H9 (cell line): ENCODE data around the gene C1orf21. TPM values are rescaled to one million over a fixed set of nuclear protein-coding genes. Genes with fewer than 3 reads are reported as not detected.

ENCODE experiments used
- DNase-seq: peaks from one replicate; pipeline ENCODE4 v3.0.0-alpha.2; 2017
- H2AFZ ChIP-seq: one replicate; pipeline ENCODE4 v1.6.1; 2013; ENCODE audit warnings: mild to moderate bottlenecking, low read length, control low read depth, moderate library complexity
- H2AK5ac ChIP-seq: 2 replicates; pipeline ENCODE4 v1.6.1; 2013; ENCODE audit warnings: low read length, control low read depth, mixed read lengths; ENCODE audit not compliant: insufficient read length
- H2BK120ac ChIP-seq: one replicate; pipeline ENCODE4 v1.6.1; 2013; ENCODE audit warnings: low read depth, mild to moderate bottlenecking, low read length, control low read depth, inconsistent platforms; ENCODE audit not compliant: poor library complexity, severe bottlenecking
- H2BK12ac ChIP-seq: 2 replicates; pipeline ENCODE4 v1.6.1; 2013; ENCODE audit warnings: low read length, control low read depth, mixed read lengths, low read depth; ENCODE audit not compliant: insufficient read length
- H2BK15ac ChIP-seq: 2 replicates; pipeline ENCODE4 v1.6.1; 2013; ENCODE audit warnings: low read depth, low read length, control low read depth
- H2BK20ac ChIP-seq: one replicate; pipeline ENCODE4 v1.6.1; 2013; ENCODE audit warnings: low read depth, mild to moderate bottlenecking, low read length, control low read depth, inconsistent platforms; ENCODE audit not compliant: poor library complexity, severe bottlenecking
- H2BK5ac ChIP-seq: 2 replicates; pipeline ENCODE4 v1.6.1; 2013; ENCODE audit warnings: low read length, control low read depth, mixed read lengths; ENCODE audit not compliant: insufficient read length
- H3K14ac ChIP-seq: 2 replicates; pipeline ENCODE4 v1.6.1; 2013; ENCODE audit warnings: low read length, control low read depth; ENCODE audit not compliant: insufficient read depth
- H3K18ac ChIP-seq: 2 replicates; pipeline ENCODE4 v1.6.1; 2013; ENCODE audit warnings: low read depth, mild to moderate bottlenecking, mixed read lengths, low read length, control low read depth; ENCODE audit not compliant: insufficient read length
- H3K23ac ChIP-seq: 2 replicates; pipeline ENCODE4 v1.6.1; 2013; ENCODE audit warnings: low read length, control low read depth, mixed read lengths, low read depth; ENCODE audit not compliant: insufficient read length
- H3K23me2 ChIP-seq: 2 replicates; pipeline ENCODE4 v1.6.1; 2013; ENCODE audit warnings: low read depth, mild to moderate bottlenecking, mixed read lengths, low read length, control low read depth; ENCODE audit not compliant: insufficient read length, poor library complexity, severe bottlenecking
- H3K27ac ChIP-seq: 2 replicates; pipeline ENCODE4 v1.5.1; 2013; ENCODE audit warnings: low read length, control low read depth, mixed read lengths, low read depth; ENCODE audit not compliant: insufficient read length
- H3K27me3 ChIP-seq: 2 replicates; pipeline ENCODE4 v1.6.1; 2013; ENCODE audit warnings: low read length, control low read depth, inconsistent platforms; ENCODE audit not compliant: insufficient read depth
- H3K4ac ChIP-seq: 2 replicates; pipeline ENCODE4 v1.6.1; 2013; ENCODE audit warnings: low read depth, mild to moderate bottlenecking, control low read depth, inconsistent platforms, low read length, moderate library complexity
- H3K4me1 ChIP-seq: 2 replicates; pipeline ENCODE4 v1.6.1; 2013; ENCODE audit warnings: low read length, control low read depth, inconsistent platforms; ENCODE audit not compliant: insufficient read depth
- H3K4me2 ChIP-seq: 2 replicates; pipeline ENCODE4 v1.6.1; 2013; ENCODE audit warnings: low read length, control low read depth, mixed read lengths; ENCODE audit not compliant: insufficient read length, insufficient read depth
- H3K56ac ChIP-seq: 2 replicates; pipeline ENCODE4 v1.6.1; 2013; ENCODE audit warnings: low read depth, mild to moderate bottlenecking, mixed read lengths, low read length, control low read depth; ENCODE audit not compliant: insufficient read length
- H3K79me1 ChIP-seq: 2 replicates; pipeline ENCODE4 v1.6.1; 2013; ENCODE audit warnings: low read depth, mild to moderate bottlenecking, moderate library complexity, low read length, control low read depth, inconsistent platforms; ENCODE audit not compliant: insufficient read depth, poor library complexity, severe bottlenecking
- H3K79me2 ChIP-seq: 2 replicates; pipeline ENCODE4 v1.6.1; 2013; ENCODE audit warnings: low read length, control low read depth, inconsistent platforms; ENCODE audit not compliant: insufficient read depth
- H3K9ac ChIP-seq: 2 replicates; pipeline ENCODE4 v1.6.1; 2013; ENCODE audit warnings: low read length, control low read depth, mixed read lengths; ENCODE audit not compliant: insufficient read length; ENCODE audit errors: extremely low read depth
- H3K9me3 ChIP-seq: one replicate; pipeline ENCODE4 v1.6.1; 2013; ENCODE audit warnings: low read depth, low read length, inconsistent platforms; ENCODE audit not compliant: control insufficient read depth
- H3T11ph ChIP-seq: one replicate; pipeline ENCODE4 v1.6.1; 2013; ENCODE audit warnings: mild to moderate bottlenecking, low read length, control low read depth, inconsistent platforms
- H4K20me1 ChIP-seq: one replicate; pipeline ENCODE4 v1.6.1; 2013; ENCODE audit not compliant: control insufficient read depth, insufficient read length, insufficient read depth
- H4K5ac ChIP-seq: 2 replicates; pipeline ENCODE4 v1.6.1; 2013; ENCODE audit warnings: low read depth, mild to moderate bottlenecking, mixed read lengths, low read length, control low read depth; ENCODE audit not compliant: insufficient read length
- H4K8ac ChIP-seq: replicated peaks from 2 replicates; pipeline ENCODE4 v1.6.1; 2013; ENCODE audit warnings: low read length, control low read depth, mixed read lengths, low read depth; ENCODE audit not compliant: insufficient read length
- H4K91ac ChIP-seq: 2 replicates; pipeline ENCODE4 v1.6.1; 2013; ENCODE audit warnings: low read depth, mild to moderate bottlenecking, moderate library complexity, mixed read lengths, low read length, control low read depth; ENCODE audit not compliant: insufficient read length
- H3K27ac Mint-ChIP-seq, 3 experiments: 2 replicates in 2 of 3; 3 replicates in 1 of 3; pipeline ENCODE4 v1.8.0; 2020 to 2021; ENCODE audit warnings: mixed read lengths in 3 of 3, mild to moderate bottlenecking in 1 of 3, moderate library complexity in 1 of 3
- H3K27me3 Mint-ChIP-seq: 2 replicates; pipeline ENCODE4 v1.8.0; 2021; ENCODE audit warnings: low read depth, mild to moderate bottlenecking, moderate library complexity, mixed read lengths
- H3K36me3 Mint-ChIP-seq, 3 experiments: 2 replicates in 2 of 3; 3 replicates in 1 of 3; pipeline ENCODE4 v1.8.0; 2020 to 2021; ENCODE audit warnings: low read depth in 3 of 3, mixed read lengths in 3 of 3; ENCODE audit not compliant: insufficient read depth in 1 of 3
- H3K4me1 Mint-ChIP-seq, 2 experiments: 2 replicates each; pipeline ENCODE4 v1.8.0; 2020; ENCODE audit warnings: mixed read lengths in 2 of 2
- H3K4me3 Mint-ChIP-seq, 2 experiments: 2 replicates in 1 of 2; 3 replicates in 1 of 2; pipeline ENCODE4 v1.8.0; 2020 to 2021; ENCODE audit warnings: mild to moderate bottlenecking in 2 of 2, mixed read lengths in 2 of 2, moderate library complexity in 1 of 2
- H3K9me3 Mint-ChIP-seq, 2 experiments: 2 replicates in 1 of 2; 3 replicates in 1 of 2; pipeline ENCODE4 v1.8.0; 2020; ENCODE audit warnings: mild to moderate bottlenecking in 2 of 2, mixed read lengths in 2 of 2, moderate library complexity in 1 of 2
- CTCF ChIP-seq: fragments of 200-600 bp; sonication (generic); conservative IDR thresholded peaks from 3 replicates; pipeline ENCODE4 v1.8.0; 2021; ENCODE audit warnings: antibody characterized with exemption, mild to moderate bottlenecking
- WGBS: extraction: QIAGEN DNeasy Blood & Tissue Kit; methylation state at CpG from one replicate; pipeline ENCODE4 v1.1.7; 2013; ENCODE audit warnings: missing lambda C conversion rate, low lambda C conversion rate, mixed read lengths; ENCODE audit not compliant: insufficient read length; ENCODE audit errors: extremely low coverage; 5-methylcytosine and 5-hydroxymethylcytosine counted together
- total RNA-seq: library from RNA; stranded (reverse); gene quantifications from 2 replicates; pipeline ENCODE4 v1.2.1, GENCODE V29; 2021

C1orf21 gene
- total RNA-seq, 1 experiment from 2014 or later = 36.0 TPM

- Mint-ChIP-seq H3K27me3 (no peaks in the 10 kb centered on the region; the same call in 1 of the 2 replicates), H3K9me3 (no peaks in the 10 kb centered on the region), H3K27ac (no peak overlapping the region), H3K4me1 (peaks cover 4 to 5% of the 10 kb centered on the region in 2 experiments; a peak in 2 of 4 replicates), H3K4me3 (no peak overlapping the region), H3K36me3 (no peaks in the 10 kb centered on the region)
- no CpG with 5 or more reads among the region's 1 CpG for WGBS
- Histone ChIP-seq H3K9me3 (no peaks in the 10 kb centered on the region), H2BK15ac (no peak overlapping the region), H2BK12ac (no peak overlapping the region), H3K23me2 (no peaks in the 10 kb centered on the region), H3K79me2 (no peaks in the 10 kb centered on the region), H3K18ac (no peak overlapping the region), H2AFZ (no peak overlapping the region), H2BK20ac (no peak overlapping the region), H3K23ac (no peak overlapping the region), H3K27ac (no peak overlapping the region), H4K5ac (no peak overlapping the region), H4K8ac (no peak overlapping the region), H4K20me1 (no peaks in the 10 kb centered on the region), H2BK120ac (no peak overlapping the region), H3K27me3 (no peaks in the 10 kb centered on the region), H3K4me2 (no peak overlapping the region), H3K56ac (no peak overlapping the region), H3K4me1 (no peaks in the 10 kb centered on the region), H3T11ph (no peak overlapping the region), H4K91ac (no peak overlapping the region), H3K14ac (no peak overlapping the region), H3K79me1 (no peaks in the 10 kb centered on the region), H3K9ac (no peak overlapping the region), H2AK5ac (no peak overlapping the region), H3K4ac (no peak overlapping the region), H2BK5ac (no peak overlapping the region)
- no peak for TF ChIP-seq CTCF
- DNase-seq = no peak
Observed at GRCh38 chr1:184352776-184353175, 34.1 kb upstream of the C1orf21 start.
